ENCODE results near the gene KRTAP10-1.

The KRTAP10-1 gene

DNA sequence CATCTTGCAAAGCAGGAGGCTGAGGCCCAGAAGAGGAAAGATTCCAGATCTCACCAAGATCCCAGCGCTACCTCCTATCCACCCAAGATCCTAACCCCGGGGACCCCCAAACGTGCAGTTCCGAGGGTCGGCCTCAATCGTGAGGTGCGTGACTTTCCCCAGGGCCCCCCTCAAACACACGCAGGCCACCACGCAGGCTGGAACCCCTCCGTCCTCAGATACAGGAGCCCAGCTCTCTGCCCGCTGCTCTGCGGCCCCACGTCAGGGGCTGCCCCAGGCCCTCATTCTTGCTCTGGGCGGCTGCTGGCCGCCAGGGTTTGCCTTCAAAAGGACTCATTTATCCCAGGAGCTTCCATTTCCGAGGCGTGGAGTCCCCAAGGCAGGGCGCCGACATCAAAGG, 39.9 kb downstream of the KRTAP10-1 start:
- DNase-seq = no peak

DNA sequence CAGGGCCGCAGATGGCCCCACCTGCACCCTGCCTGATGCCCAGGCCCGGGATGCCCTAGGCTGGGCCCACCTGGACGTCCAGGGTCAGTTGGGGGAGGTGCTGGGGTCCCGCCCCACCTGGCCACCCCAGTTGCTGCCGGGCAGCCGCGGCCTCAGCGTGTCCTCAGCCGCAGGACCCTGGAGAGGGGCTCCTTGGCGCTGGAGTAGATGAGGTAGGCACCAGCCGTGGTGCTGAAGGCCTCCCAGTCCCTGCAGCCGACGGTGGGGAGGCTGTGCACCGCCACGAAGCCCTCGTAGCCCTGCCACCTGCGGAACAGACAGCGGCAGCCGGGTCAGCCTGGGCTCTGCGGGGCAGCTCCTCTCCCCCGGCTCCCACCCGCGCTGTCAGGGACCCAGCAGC, 40.4 kb downstream of the KRTAP10-1 start:
- no peak for DNase-seq

DNA sequence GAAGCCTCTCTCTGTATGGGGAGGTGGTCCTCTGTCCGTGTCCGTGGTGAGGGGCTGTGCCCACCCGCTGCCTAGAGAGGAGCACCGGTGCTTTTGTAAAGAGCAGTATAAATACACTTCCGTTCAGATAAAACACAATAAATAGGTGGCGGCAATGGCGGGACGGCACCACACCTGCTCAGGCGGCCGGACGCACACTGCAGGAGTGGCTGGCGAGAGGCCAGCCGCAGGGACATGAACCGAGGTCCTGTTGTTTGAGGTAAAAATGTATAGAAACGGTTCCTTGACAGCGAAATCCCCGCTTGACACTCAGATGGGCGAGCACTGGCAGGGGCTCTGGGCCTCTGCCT, 40.8 kb downstream of the KRTAP10-1 start:
- no peak for DNase-seq

DNA sequence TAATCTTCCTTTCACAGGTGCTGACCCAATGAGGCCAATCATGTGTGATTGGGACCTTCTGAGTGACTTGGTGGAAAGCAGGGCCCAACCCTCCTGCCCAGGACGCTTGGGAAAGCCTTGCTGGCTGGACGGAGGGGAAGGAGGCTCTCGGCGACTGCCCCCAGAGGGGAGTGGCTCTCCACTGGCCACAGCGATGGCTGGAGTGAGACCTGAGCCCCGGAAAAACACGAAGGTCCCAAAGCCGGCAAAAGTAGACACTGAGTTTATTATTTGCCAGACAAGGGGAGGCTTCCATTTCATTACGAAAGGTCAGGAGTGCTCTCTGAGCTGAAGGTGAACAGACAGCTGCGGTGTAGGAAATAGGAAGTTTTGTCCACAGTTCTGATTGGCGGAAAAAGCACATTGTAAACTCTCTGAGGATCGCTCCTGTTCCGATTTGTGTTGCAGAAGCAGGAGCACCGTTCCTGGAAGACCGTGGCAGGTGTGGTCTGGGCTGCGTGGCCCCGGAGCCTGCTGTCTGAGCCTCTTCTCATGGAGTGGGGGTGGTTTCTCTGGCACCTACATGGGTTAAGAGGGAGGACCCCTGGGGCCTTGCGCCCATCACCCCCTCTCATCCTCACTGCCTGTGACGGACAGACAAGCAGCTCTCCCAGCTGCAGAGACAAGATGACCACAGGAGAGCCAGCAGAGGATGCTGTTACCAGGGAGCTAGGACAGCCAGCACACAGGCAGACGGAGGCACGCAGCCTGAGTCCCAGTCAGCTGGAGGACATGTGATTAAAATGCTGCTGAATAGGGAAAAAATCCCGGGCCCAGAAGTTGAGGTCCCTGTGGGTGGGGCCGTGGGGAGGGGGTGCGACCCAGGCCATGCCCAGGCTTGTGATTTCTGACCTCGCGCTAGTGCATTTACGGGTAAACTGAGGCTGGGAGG, 41.5 kb downstream of the KRTAP10-1 start:
- DNase-seq = no peak

DNA sequence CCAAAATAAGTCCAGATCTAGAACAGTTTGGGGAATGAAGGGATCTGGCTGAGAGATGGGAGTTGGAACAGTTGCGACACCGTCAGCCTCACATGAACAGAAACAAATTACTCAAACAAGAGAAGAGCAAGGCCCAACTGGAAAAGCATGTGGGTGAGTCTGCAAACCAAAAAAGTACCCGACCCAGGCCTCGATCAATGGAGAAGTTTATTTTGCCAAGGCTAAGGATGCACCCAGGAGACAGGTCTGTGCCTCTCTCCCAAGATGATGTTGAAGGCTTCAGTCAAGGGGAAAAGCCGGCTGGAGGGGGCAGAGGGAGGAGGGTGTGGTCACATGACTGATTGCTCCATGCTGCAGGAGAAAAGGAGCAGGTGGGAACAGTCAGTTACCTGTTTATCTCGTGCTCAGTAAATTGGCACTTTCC, 42.3 kb downstream of the KRTAP10-1 start:
- no peak for DNase-seq

DNA sequence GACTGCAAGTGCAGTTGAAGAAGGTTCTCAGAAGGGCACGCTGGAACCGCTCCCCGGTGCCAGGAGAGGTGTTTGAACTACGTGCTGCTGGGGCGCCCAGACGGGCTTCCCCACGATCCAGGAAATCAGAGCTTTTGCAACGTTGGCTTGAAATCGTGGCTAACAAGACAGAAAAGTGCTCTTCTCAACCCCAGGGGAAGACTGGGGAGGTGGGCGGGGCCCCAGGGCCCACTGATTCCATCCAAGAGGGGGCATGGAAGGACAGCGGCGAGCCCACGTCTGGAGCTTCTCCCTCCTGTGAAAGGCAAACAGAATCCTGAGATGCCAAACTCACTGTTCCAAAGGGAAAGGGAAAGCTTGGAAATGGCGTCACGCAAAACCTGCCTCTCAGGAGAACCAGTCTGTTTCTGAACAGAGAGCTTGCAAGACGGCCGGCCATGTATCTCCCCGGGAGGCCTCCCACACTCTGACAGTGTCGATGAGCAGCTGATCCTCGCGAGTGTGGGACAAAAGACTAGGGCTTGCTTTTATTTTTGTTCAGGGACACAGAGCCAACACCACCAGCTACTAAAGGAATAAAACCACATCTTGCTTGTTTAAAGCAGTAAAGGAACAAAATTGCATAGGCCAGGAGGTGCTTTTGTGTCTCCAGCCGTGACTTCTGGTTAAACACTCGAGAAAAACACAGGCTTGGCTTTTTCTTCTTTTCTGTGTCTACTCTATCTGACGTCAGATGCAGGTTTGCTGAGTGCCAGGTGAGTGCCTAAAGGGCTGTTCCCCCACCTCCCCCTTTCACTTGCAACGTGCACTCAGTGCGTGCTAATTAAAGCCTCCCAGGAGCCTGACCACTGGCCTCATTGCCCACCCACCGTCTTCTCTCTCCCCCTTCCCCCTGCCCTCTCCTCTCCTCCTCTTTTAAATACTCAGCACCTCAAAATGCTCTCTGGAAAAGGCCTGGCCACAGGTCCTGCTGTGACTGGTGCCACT, 43.1 kb downstream of the KRTAP10-1 start:
- DNase-seq = no peak

DNA sequence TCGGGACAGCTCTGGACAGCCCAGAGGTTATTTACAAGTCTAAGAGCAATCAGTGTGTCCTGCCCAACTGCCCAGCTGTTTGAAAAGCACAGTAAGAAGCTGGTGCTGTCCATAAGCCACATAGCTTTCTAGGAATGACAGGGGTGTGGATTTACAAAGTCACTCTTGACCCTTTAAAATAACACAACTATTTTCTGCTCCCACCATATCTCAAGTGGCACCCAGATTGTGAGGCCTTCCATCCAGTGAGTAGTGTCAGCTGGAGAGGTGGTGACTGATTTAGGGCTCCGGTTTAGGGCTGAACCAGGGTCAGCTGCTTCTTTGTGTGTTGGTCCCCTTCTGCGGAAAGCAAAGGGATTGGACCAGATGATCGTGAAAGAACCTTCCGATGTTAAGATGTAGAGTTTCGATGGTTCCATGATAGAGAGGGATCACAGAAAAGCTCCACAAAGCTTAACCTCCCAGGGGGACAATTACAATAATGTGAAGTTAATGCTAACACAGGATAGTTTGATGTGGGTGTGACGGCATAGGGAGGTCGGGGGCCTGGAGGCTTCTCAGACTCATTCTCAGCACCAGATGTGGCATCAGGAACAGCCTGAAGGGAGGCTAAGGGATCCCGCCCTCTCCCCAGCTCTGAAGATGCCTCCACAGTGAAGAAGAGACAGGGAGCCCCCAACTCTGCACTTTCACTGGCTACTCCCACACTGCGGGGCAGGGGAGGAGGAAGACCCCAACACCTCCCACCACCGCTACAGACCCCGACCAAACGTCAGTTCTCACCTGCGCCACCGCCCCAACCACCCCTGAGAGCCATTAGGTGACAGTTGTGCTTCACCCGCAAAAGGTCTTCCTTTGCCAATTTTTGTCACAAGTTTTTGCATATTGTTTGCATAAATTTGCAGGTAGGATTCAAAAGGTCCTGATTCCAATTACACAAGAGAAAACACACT, 44.1 kb downstream of the KRTAP10-1 start:
- DNase-seq = no peak

DNA sequence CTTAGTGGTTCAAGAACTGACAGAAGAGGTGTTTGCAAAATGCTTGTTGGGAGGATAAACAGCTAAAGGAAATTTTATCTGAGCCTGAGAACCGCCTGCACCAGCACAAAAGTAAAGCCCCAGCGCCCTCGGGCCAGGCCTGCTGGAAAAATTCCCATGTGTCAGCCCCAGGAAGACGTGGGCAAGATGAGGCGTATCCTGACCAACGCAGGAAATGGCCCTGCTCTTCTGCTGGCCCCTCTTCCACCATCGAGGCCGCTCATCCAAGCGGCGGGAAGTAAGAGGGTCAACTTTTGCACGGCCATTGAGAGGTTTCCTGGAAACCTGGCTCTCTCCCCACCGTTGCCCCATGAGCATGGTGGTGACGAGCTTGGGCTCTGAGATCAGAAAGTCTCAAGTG, 45.0 kb downstream of the KRTAP10-1 start:
- no peak for DNase-seq

DNA sequence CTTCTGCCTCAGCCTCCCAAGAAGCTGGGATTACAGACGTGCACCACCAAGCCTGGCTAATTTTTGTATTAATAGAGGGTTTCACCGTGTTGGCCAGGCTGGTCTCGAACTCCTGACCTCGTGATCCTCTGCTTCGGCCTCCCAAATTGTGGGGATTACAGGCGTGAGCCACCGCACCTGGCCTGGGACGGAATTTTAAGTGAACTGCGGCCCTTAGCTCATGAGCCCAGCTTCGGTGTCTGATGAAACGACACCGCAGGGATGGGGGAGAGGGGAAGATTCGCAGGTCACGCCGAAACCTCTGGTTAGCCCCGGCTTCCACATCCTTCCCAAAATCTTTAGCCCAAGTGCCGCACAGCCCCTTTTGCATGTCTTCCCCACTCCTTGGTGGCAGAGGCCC, 45.6 kb downstream of the KRTAP10-1 start:
- no peak for DNase-seq

DNA sequence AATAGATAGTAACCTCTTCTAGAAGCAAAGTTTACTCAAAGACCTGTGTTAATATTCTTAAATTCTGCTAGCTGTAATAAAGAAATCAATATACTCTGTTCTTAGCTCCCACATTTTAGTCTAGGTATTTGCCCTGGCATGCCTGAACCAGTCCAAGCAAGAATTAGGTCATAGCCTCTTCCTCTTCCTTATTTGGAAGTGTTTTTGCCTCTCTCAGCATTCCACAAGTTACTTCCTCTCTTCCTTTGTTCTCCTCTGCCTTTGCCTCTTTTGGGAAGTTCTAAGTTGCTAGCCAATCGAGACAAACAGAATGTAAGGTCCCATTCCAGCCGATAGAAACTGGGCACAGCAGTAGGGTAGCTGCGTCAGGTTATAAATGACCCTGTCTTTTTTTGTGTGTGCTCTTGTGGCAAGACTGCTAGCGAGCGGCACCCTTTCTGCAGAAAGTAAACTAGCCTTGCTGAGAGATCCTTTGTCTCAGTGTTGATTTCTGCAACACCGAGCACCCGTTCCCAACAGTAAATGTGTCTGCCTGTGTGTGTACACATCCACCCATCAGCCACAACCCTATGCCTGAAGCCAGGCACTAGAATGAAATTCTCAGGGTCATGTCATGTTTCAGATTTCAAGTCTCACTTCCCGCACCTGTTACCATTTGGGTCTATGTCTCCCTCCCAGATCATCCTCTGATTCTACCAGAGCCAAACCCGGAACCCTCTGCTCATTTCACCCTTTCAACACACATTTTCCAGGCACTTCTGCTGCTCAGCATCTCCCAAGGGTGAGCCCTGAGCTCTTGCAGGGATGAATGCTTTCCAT, 47.2 kb downstream of the KRTAP10-1 start:
- no peak for DNase-seq

DNA sequence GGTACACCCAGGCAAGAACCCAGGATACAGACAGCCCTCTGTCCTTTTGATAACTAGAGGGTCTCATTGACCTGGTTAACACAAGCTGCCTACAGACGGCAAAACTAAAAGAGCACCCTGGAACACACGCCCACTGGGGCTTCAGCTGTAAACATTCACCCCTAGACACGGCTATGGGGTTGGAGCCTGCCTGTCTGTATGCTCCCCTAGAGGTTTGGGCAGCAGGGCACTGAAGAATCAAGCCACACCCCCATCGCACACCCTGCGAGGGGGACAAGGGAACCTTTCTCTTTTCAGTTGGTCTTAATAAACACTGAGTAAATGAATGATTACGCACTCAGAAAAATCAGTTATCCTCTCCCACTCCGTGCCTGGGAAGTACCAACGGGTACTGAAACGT, 49.2 kb downstream of the KRTAP10-1 start:
- no peak for DNase-seq

DNA sequence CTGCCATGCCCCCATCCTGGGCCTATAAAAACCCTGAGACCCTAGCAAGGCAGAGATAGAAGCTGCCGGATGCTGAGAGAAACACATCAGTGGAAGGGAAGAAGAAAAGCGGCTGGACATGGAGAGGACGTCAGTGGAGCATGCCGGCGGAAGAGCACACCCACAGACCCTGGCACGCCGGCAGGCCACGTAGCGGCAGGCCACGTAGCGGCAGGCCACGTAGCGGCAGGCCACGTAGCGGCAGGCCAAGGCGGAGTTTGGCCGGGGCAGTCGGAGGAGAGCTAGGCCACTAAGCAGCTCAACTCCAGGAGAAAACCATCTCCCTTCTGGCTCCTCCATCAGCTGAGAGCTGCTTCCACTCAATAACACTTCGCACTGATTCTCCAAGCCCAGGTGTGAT, 49.6 kb downstream of the KRTAP10-1 start:
- no peak for DNase-seq

DNA sequence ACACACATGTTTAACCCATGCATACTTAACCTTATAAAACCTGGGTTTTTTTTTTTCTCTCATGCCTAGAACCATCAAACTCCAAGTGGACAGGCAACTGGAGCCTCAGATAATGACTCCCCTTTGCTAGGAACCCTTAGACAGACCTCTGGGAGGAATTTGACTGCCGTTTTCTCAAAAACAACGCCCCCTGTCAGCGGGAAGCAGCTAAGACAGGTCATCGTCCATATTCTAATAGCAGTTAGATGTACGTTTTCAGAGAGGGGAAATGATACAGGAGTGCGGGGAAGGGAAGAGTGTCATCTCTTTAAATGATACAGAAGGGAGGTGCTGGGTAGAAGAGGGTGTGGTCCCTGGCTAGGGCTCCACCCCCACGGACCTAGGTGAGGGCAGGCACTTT, 50.0 kb downstream of the KRTAP10-1 start:
- no peak for DNase-seq

Measured in activated T-cell treated with anti-CD3 and anti-CD28 coated beads, Interleukin-2, amount 50 U/mL, for 48 hours (primary cell).